Measurements from ENCODE around the gene OXCT2.

OXCT2 gene

DNA sequence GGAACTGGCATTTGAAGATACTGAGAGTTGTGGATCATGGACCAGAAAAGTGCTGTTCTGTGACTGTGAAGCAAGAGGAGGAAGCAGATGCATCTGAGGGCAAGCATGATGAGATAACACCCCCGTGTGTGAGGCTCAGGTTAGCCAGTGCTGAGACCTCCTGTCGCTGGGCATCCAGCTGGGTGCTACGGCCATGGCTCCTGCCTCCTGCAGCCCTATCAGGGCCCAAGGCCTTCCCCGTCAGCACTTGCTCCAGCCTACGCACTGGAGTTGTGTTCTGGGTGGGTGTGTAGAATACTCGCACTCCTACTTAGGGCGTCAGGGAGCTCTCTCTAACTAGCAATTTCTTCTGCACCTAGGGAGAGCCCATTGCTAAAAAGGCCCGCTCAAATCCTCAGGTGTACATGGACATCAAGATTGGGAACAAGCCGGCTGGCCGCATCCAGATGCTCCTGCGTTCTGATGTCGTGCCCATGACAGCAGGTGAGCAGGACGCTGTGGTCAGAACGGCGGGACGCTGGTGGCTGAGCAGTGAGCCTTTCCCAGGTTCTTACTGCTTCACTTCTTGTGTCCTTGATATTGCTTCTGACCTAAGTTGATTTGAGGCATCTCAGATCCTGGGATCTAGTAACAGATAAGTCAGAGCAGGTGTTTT is 26.0 kb downstream of the OXCT2 start:
- no peak overlapping the region for H3K4me3 ChIP-seq (ENCODE audit: low read depth, low read length)
- no peak for DNase-seq (ENCODE audit: low read depth)
- TF ChIP-seq, protein P1, sequence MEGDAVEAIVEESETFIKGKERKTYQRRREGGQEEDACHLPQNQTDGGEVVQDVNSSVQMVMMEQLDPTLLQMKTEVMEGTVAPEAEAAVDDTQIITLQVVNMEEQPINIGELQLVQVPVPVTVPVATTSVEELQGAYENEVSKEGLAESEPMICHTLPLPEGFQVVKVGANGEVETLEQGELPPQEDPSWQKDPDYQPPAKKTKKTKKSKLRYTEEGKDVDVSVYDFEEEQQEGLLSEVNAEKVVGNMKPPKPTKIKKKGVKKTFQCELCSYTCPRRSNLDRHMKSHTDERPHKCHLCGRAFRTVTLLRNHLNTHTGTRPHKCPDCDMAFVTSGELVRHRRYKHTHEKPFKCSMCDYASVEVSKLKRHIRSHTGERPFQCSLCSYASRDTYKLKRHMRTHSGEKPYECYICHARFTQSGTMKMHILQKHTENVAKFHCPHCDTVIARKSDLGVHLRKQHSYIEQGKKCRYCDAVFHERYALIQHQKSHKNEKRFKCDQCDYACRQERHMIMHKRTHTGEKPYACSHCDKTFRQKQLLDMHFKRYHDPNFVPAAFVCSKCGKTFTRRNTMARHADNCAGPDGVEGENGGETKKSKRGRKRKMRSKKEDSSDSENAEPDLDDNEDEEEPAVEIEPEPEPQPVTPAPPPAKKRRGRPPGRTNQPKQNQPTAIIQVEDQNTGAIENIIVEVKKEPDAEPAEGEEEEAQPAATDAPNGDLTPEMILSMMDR (IDR thresholded peaks at IDR 0.05; ENCODE audit: low read depth, low read length, missing control alignments): no peak

DNA sequence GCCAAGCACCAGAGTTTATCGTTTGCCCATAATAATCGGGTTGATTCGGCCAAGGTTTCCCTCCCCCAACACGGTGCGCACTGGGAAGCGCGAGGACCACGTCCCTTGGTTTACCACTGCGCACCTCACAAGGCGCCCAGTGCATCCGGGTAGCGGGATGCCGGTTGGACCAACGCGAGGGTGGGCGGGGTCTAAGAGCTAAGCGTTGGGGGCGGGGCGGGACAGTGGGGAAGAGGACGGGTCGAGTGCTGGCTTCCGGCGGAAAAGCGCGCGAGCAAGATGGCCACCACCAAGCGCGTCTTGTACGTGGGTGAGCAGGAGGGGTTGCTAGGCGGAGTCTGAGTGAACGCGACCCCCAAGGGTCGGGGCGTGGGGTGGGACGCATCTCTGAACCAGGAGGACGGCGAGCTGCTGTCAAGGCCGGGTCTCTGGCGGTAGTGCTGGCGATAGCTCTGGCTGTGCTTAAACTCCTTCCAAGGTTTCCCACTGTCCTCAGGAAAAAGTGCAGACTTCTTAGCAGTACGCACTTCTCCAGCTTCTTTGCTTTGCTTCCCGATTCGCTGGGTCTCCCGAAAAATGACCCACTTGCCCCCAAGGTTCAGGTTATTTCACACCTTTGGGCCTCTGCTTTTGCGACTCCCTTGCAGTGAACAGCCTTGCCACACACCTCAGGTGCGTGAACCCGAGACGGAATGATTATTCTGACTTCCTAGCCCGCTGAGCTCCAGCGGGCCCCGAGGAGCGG is 32.4 kb downstream of the OXCT2 start, which contains the start of gene PPIE:
PPIE (plus strand) TSS at position 261 of the 745 bp plus-strand sequence; CDS start at position 280, 19 bp downstream.
- TF ChIP-seq, protein P1 (IDR thresholded peaks at IDR 0.05; ENCODE audit: low read depth, low read length, missing control alignments): no peak
- peak; percentile 84 for DNase-seq (ENCODE audit: low read depth)

DNA sequence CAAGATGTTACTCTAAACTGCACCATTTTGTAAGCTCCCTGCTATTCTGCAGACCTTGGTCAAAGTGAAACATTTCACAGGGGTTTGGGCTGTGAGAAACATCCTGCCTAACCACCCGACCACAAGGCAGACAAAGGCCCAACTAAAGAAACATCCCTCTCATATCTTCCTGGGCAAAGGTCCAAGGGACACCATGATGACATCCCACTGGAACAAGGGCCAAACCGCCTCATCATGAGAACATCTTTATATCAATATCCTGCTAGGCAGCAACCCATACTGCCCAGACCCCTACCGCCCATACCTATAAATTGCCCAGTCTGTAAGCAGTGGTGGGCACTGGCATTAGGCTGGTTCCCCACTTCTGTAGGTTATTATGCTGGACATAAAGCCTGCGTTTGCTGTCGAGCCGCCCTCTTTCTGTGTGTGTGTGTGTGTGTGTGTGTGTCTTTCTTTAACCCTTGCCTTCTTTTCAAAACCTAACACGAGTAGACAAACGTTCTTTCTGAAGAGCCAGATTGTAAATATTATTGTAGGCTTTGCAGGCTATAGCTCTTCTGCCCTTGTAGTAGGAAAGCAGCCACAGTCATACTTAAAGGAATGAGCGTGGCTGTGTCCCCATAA is 33.5 kb downstream of the OXCT2 start:
- DNase-seq (ENCODE audit: low read depth): no peak
- TF ChIP-seq, protein P1 (IDR thresholded peaks at IDR 0.05; ENCODE audit: low read depth, low read length, missing control alignments): no peak
- no peak overlapping the region for H3K4me3 ChIP-seq (ENCODE audit: low read depth, low read length)

More for the DNA sequence above, 32.4 kb downstream of the OXCT2 start, which contains the start of gene PPIE:
- peak within 1 kb of the TSS; percentile 81 for H3K4me3 ChIP-seq (ENCODE audit: low read depth, low read length)

DNA sequence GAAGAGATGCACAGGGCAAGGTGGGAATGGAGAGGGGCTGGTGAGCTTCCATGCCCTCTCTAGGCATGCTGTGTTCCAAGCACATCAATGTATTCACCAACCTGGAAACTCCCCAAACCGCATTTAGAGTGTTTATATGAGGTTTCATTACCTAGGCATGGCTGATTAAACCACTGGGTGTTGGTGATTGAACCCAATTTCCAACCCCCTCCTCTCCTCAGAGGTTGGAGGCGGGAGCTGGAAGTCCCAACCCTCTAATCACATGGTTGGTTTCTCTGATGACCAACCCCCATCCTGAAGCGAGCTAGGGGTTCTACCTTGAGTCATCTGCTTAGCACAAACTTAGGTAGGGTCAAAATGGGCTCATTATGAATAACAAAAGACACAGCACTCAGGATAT is 35.4 kb downstream of the OXCT2 start:
- TF ChIP-seq, protein P1 (IDR thresholded peaks at IDR 0.05; ENCODE audit: low read depth, low read length, missing control alignments): no peak

DNA sequence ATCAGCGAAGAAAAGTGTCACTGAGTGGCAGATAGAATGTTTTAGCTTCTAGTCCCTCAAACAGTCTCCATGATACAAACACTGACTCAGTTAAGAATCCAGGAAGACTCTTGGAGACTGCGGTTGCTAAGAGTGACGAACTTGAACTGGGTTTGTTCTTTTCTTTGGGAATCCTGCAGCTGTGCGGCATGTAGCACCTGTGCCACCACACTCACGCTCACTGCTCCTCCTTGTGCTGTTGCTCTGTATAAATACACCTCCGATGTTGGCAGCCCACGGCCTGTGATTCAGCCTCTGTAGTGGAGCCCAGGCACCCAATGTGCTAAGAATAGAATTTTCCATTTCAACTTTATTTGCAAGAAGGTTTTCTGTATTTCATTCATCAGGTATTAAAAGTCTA is 38.0 kb downstream of the OXCT2 start:
- DNase-seq (ENCODE audit: low read depth): no peak
- TF ChIP-seq, protein P1 (IDR thresholded peaks at IDR 0.05; ENCODE audit: low read depth, low read length, missing control alignments): no peak
- no peak overlapping the region for H3K4me3 ChIP-seq (ENCODE audit: low read depth, low read length)

More for the DNA sequence above, 35.4 kb downstream of the OXCT2 start:
- DNase-seq (ENCODE audit: low read depth): no peak
- H3K4me3 ChIP-seq (ENCODE audit: low read depth, low read length): no peak overlapping the region

DNA sequence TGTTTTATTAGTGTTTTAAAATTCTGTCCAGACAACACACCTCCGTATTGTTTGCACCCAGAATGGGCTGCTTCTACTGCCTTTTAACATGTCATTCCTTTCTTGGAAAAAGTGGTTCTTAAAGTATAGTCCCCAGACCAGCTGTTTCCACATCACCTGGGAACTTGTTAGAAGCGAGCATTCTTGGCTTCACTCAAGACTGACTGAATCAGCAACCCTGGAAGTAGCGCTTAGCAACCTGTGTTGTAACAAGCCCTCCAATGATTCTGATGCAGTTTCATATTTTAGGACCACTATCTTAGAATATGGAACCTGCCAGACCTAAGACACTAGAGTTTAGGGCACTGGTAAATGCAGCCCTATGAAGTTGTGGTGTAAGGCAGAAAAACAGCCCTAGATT is 38.4 kb downstream of the OXCT2 start:
- H3K4me3 ChIP-seq (ENCODE audit: low read depth, low read length): no peak overlapping the region
- DNase-seq (ENCODE audit: low read depth): no peak
- TF ChIP-seq, protein P1 (IDR thresholded peaks at IDR 0.05; ENCODE audit: low read depth, low read length, missing control alignments): no peak
